Brain microvascular endothelial cell (primary cell): ENCODE data around the gene IL20.
"Not testable (repeated sequence)": the region's sequence is repeated elsewhere in the genome, so short reads cannot be mapped to it uniquely, and the experiment has no call there.

ENCODE experiments used
- DNase-seq: peaks from one replicate; pipeline ENCODE4 v3.0.0-alpha.2; 2020
- H3K27ac ChIP-seq: fragments of 250-450 bp; sonication (Bioruptor Pico); 2 replicates; pipeline ENCODE4 v1.5.1; 2020; ENCODE audit warnings: mild to moderate bottlenecking, moderate library complexity
- H3K27me3 ChIP-seq: fragments of 250-450 bp; sonication (Bioruptor Pico); replicated peaks from 2 replicates; pipeline ENCODE4 v1.5.1; 2020; ENCODE audit warnings: mild to moderate bottlenecking
- H3K36me3 ChIP-seq: fragments of 250-450 bp; sonication (Bioruptor Pico); replicated peaks from 2 replicates; pipeline ENCODE4 v1.5.1; 2020; ENCODE audit warnings: mild to moderate bottlenecking
- H3K4me3 ChIP-seq: 2 replicates; pipeline ENCODE4 v1.5.1; 2011; ENCODE audit warnings: low read depth, mild to moderate bottlenecking, control low read depth, low read length, moderate library complexity
- in situ Hi-C: cut with HindIII; loops from 2 replicates; pipeline ENCODE4 v1.10.0; 2017; ENCODE audit warnings: low sequenced_read_pairs, low pct_ligation_motif_present
- TF ChIP-seq, protein P1 (sequence below): IDR thresholded peaks from 2 replicates; pipeline ENCODE4 v1.5.1; 2011; ENCODE audit warnings: low read depth, mild to moderate bottlenecking, moderate library complexity, low read length, control low read depth, inconsistent platforms; ENCODE audit errors: missing control alignments

Gene IL20

DNA sequence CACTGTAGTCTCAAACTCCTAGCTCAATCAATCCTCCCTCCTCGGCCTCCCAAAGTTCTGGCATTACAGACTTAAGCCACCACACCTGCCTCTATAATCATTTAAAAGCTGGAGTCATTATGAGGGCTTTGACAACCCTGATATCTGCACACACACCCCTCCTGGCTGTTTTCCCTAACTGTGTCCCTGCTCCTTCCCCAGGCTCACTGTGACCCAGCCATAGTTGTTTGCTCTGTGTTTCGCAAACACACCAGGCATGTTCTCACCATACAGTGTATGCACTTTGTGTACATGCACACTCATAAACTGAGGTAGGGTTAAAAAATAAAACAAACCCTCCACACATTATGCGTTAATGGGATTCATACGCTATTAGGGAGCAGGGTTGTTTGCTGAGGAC, 21.8 kb upstream of the IL20 start:
- no peak for DNase-seq
- Histone ChIP-seq H3K27ac (no peak overlapping the region), H3K36me3 (no peaks in the 10 kb centered on the region), H3K27me3 (no peaks in the 10 kb centered on the region), H3K4me3 (no peak overlapping the region)
- TF ChIP-seq, protein P1, sequence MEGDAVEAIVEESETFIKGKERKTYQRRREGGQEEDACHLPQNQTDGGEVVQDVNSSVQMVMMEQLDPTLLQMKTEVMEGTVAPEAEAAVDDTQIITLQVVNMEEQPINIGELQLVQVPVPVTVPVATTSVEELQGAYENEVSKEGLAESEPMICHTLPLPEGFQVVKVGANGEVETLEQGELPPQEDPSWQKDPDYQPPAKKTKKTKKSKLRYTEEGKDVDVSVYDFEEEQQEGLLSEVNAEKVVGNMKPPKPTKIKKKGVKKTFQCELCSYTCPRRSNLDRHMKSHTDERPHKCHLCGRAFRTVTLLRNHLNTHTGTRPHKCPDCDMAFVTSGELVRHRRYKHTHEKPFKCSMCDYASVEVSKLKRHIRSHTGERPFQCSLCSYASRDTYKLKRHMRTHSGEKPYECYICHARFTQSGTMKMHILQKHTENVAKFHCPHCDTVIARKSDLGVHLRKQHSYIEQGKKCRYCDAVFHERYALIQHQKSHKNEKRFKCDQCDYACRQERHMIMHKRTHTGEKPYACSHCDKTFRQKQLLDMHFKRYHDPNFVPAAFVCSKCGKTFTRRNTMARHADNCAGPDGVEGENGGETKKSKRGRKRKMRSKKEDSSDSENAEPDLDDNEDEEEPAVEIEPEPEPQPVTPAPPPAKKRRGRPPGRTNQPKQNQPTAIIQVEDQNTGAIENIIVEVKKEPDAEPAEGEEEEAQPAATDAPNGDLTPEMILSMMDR, result no peak
- in situ Hi-C loops, result no loop called here

DNA sequence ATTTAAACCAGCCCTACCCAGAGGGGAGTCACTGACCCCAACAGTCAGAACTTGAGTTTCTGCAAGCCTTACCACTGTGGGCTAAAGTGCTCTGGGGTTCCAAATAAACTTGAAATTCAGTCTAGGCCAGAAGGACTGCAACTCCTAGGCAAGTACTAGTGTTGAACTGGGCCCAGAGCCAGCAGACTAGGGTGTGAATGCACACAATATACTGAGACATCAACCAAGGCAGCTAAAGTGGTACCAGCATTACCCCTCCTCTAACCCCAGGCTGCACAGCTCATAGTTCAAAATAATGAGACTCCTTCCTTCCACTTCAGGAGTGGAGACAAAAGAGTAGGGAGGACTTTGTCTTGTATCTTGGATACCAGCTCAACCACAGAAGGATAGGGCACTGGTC, 18.9 kb upstream of the IL20 start:
- DNase-seq, result no peak
- H3K27ac ChIP-seq, result no peak overlapping the region
- H3K36me3 ChIP-seq, result no peaks in the 10 kb centered on the region
- in situ Hi-C loops, result no loop called here
- H3K27me3 ChIP-seq, result peaks cover 11% of the 10 kb centered on the region
- TF ChIP-seq, protein P1, result no peak
- H3K4me3 ChIP-seq, result no peak overlapping the region

DNA sequence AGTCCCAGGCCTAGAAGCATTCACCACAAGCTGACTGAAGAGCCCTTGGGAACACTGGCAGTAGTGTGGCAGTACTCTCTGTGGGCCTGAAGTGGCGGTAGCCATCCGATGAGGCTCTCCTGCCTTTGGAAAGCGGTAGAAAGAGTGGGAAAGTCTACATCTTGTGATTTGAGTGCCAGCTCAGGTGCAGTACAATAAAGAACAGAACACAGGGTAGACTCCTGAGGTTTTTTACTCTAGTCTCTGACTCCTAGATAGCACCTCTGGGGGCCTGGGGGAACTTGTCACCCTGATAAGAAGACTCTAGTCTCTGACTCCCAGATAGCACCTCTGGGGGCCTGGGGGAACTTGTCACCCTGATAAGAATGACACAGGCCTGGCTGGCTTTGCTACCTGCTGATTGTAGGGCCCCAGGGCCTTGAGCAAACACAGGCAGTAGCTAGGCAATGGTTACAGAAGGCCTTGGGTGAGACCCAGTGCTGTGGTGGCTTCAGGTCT, 18.0 kb upstream of the IL20 start:
- no peak for DNase-seq
- Histone ChIP-seq H3K36me3 (no peaks in the 10 kb centered on the region), H3K4me3 (no peak overlapping the region), H3K27ac (no peak overlapping the region), H3K27me3 (peaks cover 11% of the 10 kb centered on the region)
- in situ Hi-C loops, result no loop called here
- TF ChIP-seq, protein P1, result no peak

DNA sequence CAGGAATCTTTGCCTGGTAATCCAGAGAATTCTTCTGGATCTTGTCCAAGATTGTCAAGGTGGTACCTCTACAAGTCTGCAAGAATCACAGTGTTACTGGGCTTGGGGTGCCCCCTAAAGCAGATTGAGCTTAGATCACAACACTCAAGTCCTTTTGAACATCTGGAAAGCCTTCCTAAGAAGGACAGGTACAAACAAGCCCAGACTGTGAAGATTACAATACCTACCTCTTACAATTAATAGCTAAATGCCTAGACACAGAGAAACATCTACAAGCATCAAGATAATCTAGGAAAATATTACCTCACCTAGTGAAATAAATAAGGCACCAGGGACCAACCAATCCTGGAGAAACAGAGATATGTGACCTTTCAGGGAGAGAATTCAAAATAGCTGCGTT, 17.5 kb upstream of the IL20 start:
- Histone ChIP-seq H3K4me3 (no peak overlapping the region), H3K36me3 (no peaks in the 10 kb centered on the region), H3K27me3 (peaks cover 11% of the 10 kb centered on the region), H3K27ac (no peak overlapping the region)
- in situ Hi-C loops, result no loop called here
- TF ChIP-seq, protein P1, result no peak
- no peak for DNase-seq

DNA sequence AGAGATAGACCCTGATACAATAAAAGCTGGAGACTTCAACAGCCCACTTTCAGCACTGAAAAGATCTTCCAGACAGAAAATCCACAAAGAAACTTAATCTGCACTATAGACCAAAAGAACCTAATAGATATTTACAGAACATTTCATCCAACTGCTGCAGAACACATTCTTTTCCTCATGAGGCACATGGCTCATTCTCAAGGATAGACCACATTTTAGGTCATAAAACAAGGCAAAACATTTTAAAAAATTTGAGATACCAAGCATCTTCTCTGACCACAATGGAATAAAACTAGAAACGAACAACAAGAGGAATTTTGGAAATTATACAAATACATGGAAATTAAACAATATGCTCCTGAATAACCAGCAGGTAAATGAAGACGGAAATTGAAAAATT, 15.0 kb upstream of the IL20 start:
- H3K27ac ChIP-seq, result no peak overlapping the region
- TF ChIP-seq, protein P1, result no peak
- H3K27me3 ChIP-seq, result peaks cover 11% of the 10 kb centered on the region
- no peaks in the 10 kb centered on the region for H3K36me3 ChIP-seq
- no peak for DNase-seq
- H3K4me3 ChIP-seq, result no peak overlapping the region
- in situ Hi-C loops, result no loop called here

DNA sequence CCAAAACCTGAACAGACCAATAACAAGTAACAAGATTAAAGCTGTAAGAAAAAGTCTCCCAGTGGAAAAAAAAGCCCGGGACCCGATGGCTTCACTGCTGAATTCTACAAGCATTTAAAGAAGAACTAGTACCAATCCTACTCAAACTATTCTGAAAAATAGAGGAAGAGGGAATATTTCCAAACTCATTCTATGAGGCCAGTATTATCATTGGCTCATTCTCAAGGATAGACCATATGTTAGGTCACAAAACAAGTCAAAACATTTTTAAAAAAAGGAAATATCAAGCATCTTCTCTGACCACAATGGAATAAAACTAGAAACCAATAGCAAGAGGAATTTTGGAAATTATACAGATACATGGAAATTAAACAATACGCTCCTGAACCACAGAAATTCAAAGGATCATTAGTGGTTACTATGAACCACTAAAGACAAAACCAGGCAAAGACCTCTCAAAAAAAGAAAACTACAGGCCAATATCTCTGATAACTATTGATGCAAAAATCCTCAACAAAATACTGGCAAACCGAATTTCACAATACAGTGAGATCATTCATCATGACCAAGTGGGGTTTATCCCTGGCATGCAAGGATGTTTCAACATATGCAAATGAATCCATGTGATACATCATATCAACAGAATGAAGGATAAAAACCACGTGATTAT, 13.9 kb upstream of the IL20 start:
- DNase-seq, result no peak
- Histone ChIP-seq H3K27ac (no peak overlapping the region), H3K36me3 (no peaks in the 10 kb centered on the region), H3K27me3 (peaks cover 11% of the 10 kb centered on the region), H3K4me3 (no peak overlapping the region)
- TF ChIP-seq, protein P1, result no peak
- in situ Hi-C loops, result no loop called here

DNA sequence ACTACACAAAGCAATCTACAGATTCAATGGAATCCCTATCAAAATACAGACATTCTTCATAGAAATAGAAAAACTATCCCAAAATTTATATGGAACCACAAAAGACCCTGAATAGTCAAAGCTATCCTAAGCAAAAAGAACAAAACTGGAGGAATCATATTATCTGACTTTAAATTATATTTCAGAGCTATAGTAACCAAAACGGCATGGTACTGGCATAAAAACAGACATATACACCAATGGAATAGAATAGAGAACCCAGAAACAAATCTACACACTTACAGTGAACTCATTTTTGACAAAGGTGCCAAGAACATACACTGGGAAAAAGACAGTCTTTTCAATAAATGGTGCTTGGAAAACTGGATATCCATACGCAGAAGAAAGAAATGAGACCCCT, 12.8 kb upstream of the IL20 start:
- peaks cover 13% of the 10 kb centered on the region for H3K27me3 ChIP-seq
- H3K4me3 ChIP-seq, H3K36me3 ChIP-seq, H3K27ac ChIP-seq, DNase-seq, in situ Hi-C loops: not testable (repeated sequence)

DNA sequence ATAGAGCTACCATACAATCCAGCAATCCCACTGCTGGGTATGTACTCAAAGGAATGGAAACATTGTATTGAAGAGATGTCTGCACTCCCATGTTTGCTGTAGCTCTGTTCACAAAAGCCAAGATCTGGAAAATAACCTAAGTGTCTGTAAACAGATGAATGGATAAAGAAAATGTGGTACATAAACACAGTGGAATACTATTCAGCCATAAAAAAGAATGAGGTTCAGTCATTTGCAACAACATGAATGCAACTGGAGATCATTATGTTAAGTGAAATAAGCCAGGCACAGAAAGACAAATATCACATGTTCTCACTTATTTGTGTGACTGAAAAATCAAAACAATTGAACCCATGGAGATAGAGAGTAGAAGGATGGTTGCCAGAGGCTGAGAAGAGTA, 11.7 kb upstream of the IL20 start:
- H3K4me3 ChIP-seq, H3K36me3 ChIP-seq, in situ Hi-C loops, H3K27ac ChIP-seq, DNase-seq: not testable (repeated sequence)
- peaks cover 13% of the 10 kb centered on the region for H3K27me3 ChIP-seq
